ENCODE measurements around the gene NRM.
A peak's percentile ranks its signal among the peaks of the same experiment; 100 is the strongest.

Gene NRM

GRCh38 chr6:30647242-30648116 lies 43.3 kb downstream of the NRM start (continued):
- TF ChIP-seq ZNF558 (tag by site-specific recombination; IDR thresholded peaks at IDR 0.05) (no peak), ZNF610 (tag by site-specific recombination; IDR thresholded peaks at IDR 0.05; ENCODE audit: borderline replicate concordance) (peak; percentile 46; the same call in 1 of the 2 replicates), ZNF677 (tag by site-specific recombination; IDR thresholded peaks at IDR 0.05) (no peak), ZNF26 (tag by site-specific recombination; IDR thresholded peaks at IDR 0.05) (no peak), ZNF530 (tag by site-specific recombination; IDR thresholded peaks at IDR 0.05; ENCODE audit: low read depth) (no peak), KLF1 (tag by site-specific recombination; IDR thresholded peaks at IDR 0.05) (peak; percentile 48), ZNF202 (tag by site-specific recombination; IDR thresholded peaks at IDR 0.05; ENCODE audit: borderline replicate concordance) (no peak), HIC1 (tag by site-specific recombination; IDR thresholded peaks at IDR 0.05) (peak; percentile 83), ZNF121 (tag by site-specific recombination; IDR thresholded peaks at IDR 0.05) (no peak), ZNF449 (tag by site-specific recombination; IDR thresholded peaks at IDR 0.05) (peak; percentile 79), ZNF214 (tag by site-specific recombination; IDR thresholded peaks at IDR 0.05; ENCODE audit: borderline replicate concordance) (no peak), RBAK (tag by site-specific recombination; IDR thresholded peaks at IDR 0.05) (no peak), SP7 (tag by site-specific recombination; IDR thresholded peaks at IDR 0.05) (peak; percentile 74; the same call in 1 of the 2 replicates), ZNF341 (tag by site-specific recombination; IDR thresholded peaks at IDR 0.05; ENCODE audit: low read depth) (no peak), ZNF501 (tag by site-specific recombination; IDR thresholded peaks at IDR 0.05) (peak; percentile 97), KLF7 (tag by site-specific recombination; IDR thresholded peaks at IDR 0.05; ENCODE audit: borderline replicate concordance) (peak; percentile 28; the same call in 1 of the 2 replicates), ZIC2 (tag by site-specific recombination; IDR thresholded peaks at IDR 0.05) (peak; percentile 76), ZNF600 (tag by site-specific recombination; IDR thresholded peaks at IDR 0.05) (peak; percentile 97), ZNF423 (tag by site-specific recombination; IDR thresholded peaks at IDR 0.05) (peak; percentile 98), ZNF155 (tag by site-specific recombination; IDR thresholded peaks at IDR 0.05) (no peak), ZBTB7A (tag by site-specific recombination; IDR thresholded peaks at IDR 0.05; ENCODE audit: low read depth) (0 out of 2 replicates have a peak, but pooled peaks have one; percentile 57), ZNF10 (tag by site-specific recombination; IDR thresholded peaks at IDR 0.05) (no peak), ZNF776 (tag by site-specific recombination; IDR thresholded peaks at IDR 0.05; ENCODE audit: borderline replicate concordance) (no peak), ZNF23 (tag by site-specific recombination; IDR thresholded peaks at IDR 0.05; ENCODE audit: borderline replicate concordance) (no peak), ZNF692 (tag by site-specific recombination; IDR thresholded peaks at IDR 0.05) (no peak), KLF8 (tag by site-specific recombination; IDR thresholded peaks at IDR 0.05) (peak; percentile 73), ZNF792 (tag by site-specific recombination; IDR thresholded peaks at IDR 0.05) (peak; percentile 81; the same call in 1 of the 2 replicates), SETDB1 (IDR thresholded peaks at IDR 0.05; ENCODE audit: insufficient read length, low read length) (no peak), SCRT2 (tag by site-specific recombination; IDR thresholded peaks at IDR 0.05) (peak; percentile 97), ZFP69B (tag by site-specific recombination; IDR thresholded peaks at IDR 0.05) (0 out of 2 replicates have a peak, but pooled peaks have one; percentile 40), ZNF664 (tag by site-specific recombination; IDR thresholded peaks at IDR 0.05) (no peak), ZNF174 (tag by site-specific recombination; IDR thresholded peaks at IDR 0.05) (no peak), ZNF707 (tag by site-specific recombination; IDR thresholded peaks at IDR 0.05) (no peak)
